IMR-90 (cell line): Measurements from ENCODE around the gene DNAJA4.

Experiments
- CTCF ChIP-seq: conservative IDR thresholded peaks from 2 replicates; pipeline ENCODE4 v1.5.1; 2012; ENCODE audit warnings: mild to moderate bottlenecking, low read depth, low read length, improper control_type of control experiment
- MAFK ChIP-seq: IDR thresholded peaks from 2 replicates; pipeline ENCODE4 v1.6.1; 2012; ENCODE audit warnings: low read depth, low read length, improper control_type of control experiment
- POLR2A ChIP-seq: IDR thresholded peaks from 2 replicates; pipeline ENCODE4 v1.6.1; 2012; ENCODE audit warnings: mild to moderate bottlenecking, low read depth, low read length
- RAD21 ChIP-seq: IDR thresholded peaks from 2 replicates; pipeline ENCODE4 v1.6.1; 2012; ENCODE audit warnings: low read length, improper control_type of control experiment
- RFX5 ChIP-seq: IDR thresholded peaks from 2 replicates; pipeline ENCODE4 v1.8.0; 2012; ENCODE audit warnings: low read depth, mild to moderate bottlenecking, low read length, moderate library complexity

GRCh38 chr15:78237146-78237545 lies 27.2 kb upstream of the DNAJA4 start:
- no peak for TF ChIP-seq MAFK
- no peak for TF ChIP-seq CTCF
- no peak for TF ChIP-seq RAD21
- no peak for TF ChIP-seq POLR2A
- no peak for TF ChIP-seq RFX5
